Panc1 (cell line): ENCODE results near the gene SHISA8. TPM values are rescaled to one million over a fixed set of nuclear protein-coding genes. Genes with fewer than 3 reads are reported as not detected.

Experiments
- ATAC-seq: fragments of 200-7000 bp; cut with Tn5 transposase; 2 replicates; pipeline ENCODE4 v1.9.1; 2020; ENCODE audit warnings: mild to moderate bottlenecking, moderate library complexity
- Bru-seq: library from RNA; stranded (reverse); fragments of 400-500 nt; gene quantifications from one replicate; lab custom pipeline; 2021; lab: Mats Ljungman, UMichigan
- BruChase-seq, 2 experiments: library from RNA; stranded (reverse); fragments of 400-500 nt; gene quantifications; one replicate each; lab custom pipeline; 2021; lab: Mats Ljungman, UMichigan
- BruUV-seq: library from RNA; stranded (reverse); fragments of 400-500 nt; replicated peaks from 2 replicates; lab custom pipeline; 2021; lab: Mats Ljungman, UMichigan
- CTCF ChIA-PET: fragments of 300-600 bp; sonication (Branson Sonifier 250); formaldehyde crosslinking; loops from one replicate; lab custom pipeline; 2022; ENCODE audit warnings: antibody characterized with exemption; lab: Charles Lee
- POLR2A ChIA-PET: fragments of 300-600 bp; sonication (Branson Sonifier 250); formaldehyde crosslinking; loops from one replicate; lab custom pipeline; 2022; ENCODE audit warnings: antibody characterized with exemption; lab: Charles Lee
- DNase-seq: peaks from one replicate; pipeline ENCODE4 v3.0.0-alpha.2; 2010; ENCODE audit warnings: low read depth, low spot score
- H3K27ac ChIP-seq: 2 replicates; pipeline ENCODE4 v1.5.1; 2011; ENCODE audit warnings: mild to moderate bottlenecking, low read length, inconsistent platforms
- H3K27me3 ChIP-seq: fragments of 200-500 bp; sonication (Bioruptor generic); 2 replicates; pipeline ENCODE4 v1.6.0; 2014; ENCODE audit warnings: low read length, inconsistent platforms; ENCODE audit not compliant: control insufficient read depth, insufficient read depth
- H3K36me3 ChIP-seq: fragments of 200-500 bp; sonication (Bioruptor generic); 2 replicates; pipeline ENCODE4 v1.5.1; 2014; ENCODE audit warnings: inconsistent platforms, mild to moderate bottlenecking, low read length, moderate library complexity; ENCODE audit not compliant: control insufficient read depth, insufficient read depth
- H3K4me1 ChIP-seq: 2 replicates; pipeline ENCODE4 v1.5.1; 2011; ENCODE audit warnings: inconsistent platforms, mild to moderate bottlenecking, low read length, moderate library complexity; ENCODE audit not compliant: control insufficient read depth, insufficient read depth
- H3K4me3 ChIP-seq, 2 experiments: 2 replicates each; pipeline ENCODE4 v1.5.1; 2011 to 2012; ENCODE audit warnings: low read depth in 2 of 2, low read length in 2 of 2, mild to moderate bottlenecking in 2 of 2, inconsistent platforms in 1 of 2, moderate library complexity in 1 of 2
- H3K9me3 ChIP-seq: fragments of 200-500 bp; sonication (Bioruptor generic); 2 replicates; pipeline ENCODE4 v1.5.1; 2014; ENCODE audit warnings: low read depth, mild to moderate bottlenecking, inconsistent platforms, low read length, moderate library complexity; ENCODE audit not compliant: control insufficient read depth, insufficient read depth
- CTCF ChIP-seq: fragments of 450-650 bp; IDR thresholded peaks from 2 replicates; pipeline ENCODE4 v1.5.1; 2017; ENCODE audit warnings: mild to moderate bottlenecking
- POLR2AphosphoS5 ChIP-seq: IDR thresholded peaks from 2 replicates; pipeline ENCODE4 v1.6.1; 2012; ENCODE audit warnings: mild to moderate bottlenecking, low read depth, low read length, moderate library complexity
- REST ChIP-seq, 2 experiments: IDR thresholded peaks; 2 replicates each; pipeline ENCODE4 v1.6.1; 2011 to 2012; ENCODE audit warnings: low read depth in 2 of 2, control low read depth in 1 of 2, low read length in 1 of 2, mild to moderate bottlenecking in 1 of 2, moderate library complexity in 1 of 2; ENCODE audit not compliant: insufficient read depth in 1 of 2
- SIN3A ChIP-seq: IDR thresholded peaks from 2 replicates; pipeline ENCODE4 v1.6.1; 2012; ENCODE audit warnings: low read depth, mild to moderate bottlenecking, low read length, moderate library complexity, borderline replicate concordance; ENCODE audit not compliant: insufficient read depth
- TCF7L2 ChIP-seq: IDR thresholded peaks from 2 replicates; pipeline ENCODE4 v1.6.1; 2011; ENCODE audit warnings: mild to moderate bottlenecking, low read depth, low read length, inconsistent platforms
- in situ Hi-C: cut with HindIII; loops from 2 replicates; pipeline ENCODE4 v1.10.0; 2016; ENCODE audit warnings: low sequenced_read_pairs, low pct_unique_long_range_greater_than_20kb
- intact Hi-C: fragments of 100-400 bp; cut with micrococcal nuclease; formaldehyde crosslinking; loops from one replicate; pipeline ENCODE4 v1.10.0; 2022; ENCODE audit not compliant: unreplicated experiment
- long read RNA-seq: library from polyadenylated mRNA; unstranded; transcript quantifications from one replicate; pipeline ENCODE4 v2.0.0, GENCODE V29; 2021; ENCODE audit not compliant: unreplicated experiment
- polyA plus RNA-seq: library from polyadenylated mRNA; unstranded; fragments of >200 nt; gene quantifications from one replicate; pipeline ENCODE4 v1.2.1, GENCODE V29; 2012; ENCODE audit warnings: missing spikeins; ENCODE audit not compliant: insufficient read length
- total RNA-seq: library from RNA; stranded (reverse); gene quantifications from one replicate; pipeline ENCODE4 v1.2.1, GENCODE V29; 2021; ENCODE audit not compliant: unreplicated experiment

The SHISA8 gene
- total RNA-seq (0.62 TPM), Bru-seq, nascent RNA (percentile 8 among the genes with signal in this experiment), BruChase-seq, experiment 1, labeled RNA remaining after a 2-hour chase (percentile 19 among the genes with signal in this experiment), BruChase-seq, experiment 2, labeled RNA remaining after a 6-hour chase (percentile 12 among the genes with signal in this experiment)
- polyA plus RNA-seq, result not detected
- long read RNA-seq, partial matches to known transcripts, result 1 of 2 reads
- long read RNA-seq, other reads (novel, unspliced or antisense), result 1 of 2 reads

- Histone ChIP-seq H3K27me3 (no peaks in the 10 kb centered on the region), H3K27ac (no peak within 1 kb of the TSS), H3K9me3 (no peaks in the 10 kb centered on the region), H3K36me3 (no peaks in the 10 kb centered on the region), H3K4me3 (peak within 1 kb of the TSS in 1 of 2 experiments; percentile 27; a peak in 2 of 4 replicates), H3K4me1 (no peaks in the 10 kb centered on the region; the same call in 1 of the 2 replicates)
- in situ Hi-C loops, result no loop called here
- ChIA-PET CTCF (no interaction called here), POLR2A (no interaction called here)
- TF ChIP-seq REST (IDR thresholded peaks at IDR 0.05; ENCODE audit: insufficient read depth in 1 of 2, low read depth in 2 of 2, low read length in 1 of 2) (no peak), POLR2AphosphoS5 (no peak), CTCF (no peak), SIN3A (no peak), TCF7L2 (no peak)
- intact Hi-C loops, result no loop called here
- DNase-seq (no peak), ATAC-seq (peak; percentile 59)
- no TSS peak for BruUV-seq
Observed at GRCh38 chr22:41915035-41915785, at the start of gene SHISA8. SHISA8 (minus strand) TSS chr22:41915074; CDS start chr22:41914667, 407 bp downstream.

- no peak for ATAC-seq
- peaks cover 5% of the 10 kb centered on the region; the same call in 1 of the 2 replicates for H3K4me1 ChIP-seq
- no peak overlapping the region for H3K27ac ChIP-seq
- intact Hi-C loops, result loop anchor here (10.0 kb wide), 1 partner anchor 151 kb away; no protein-coding TSS in a partner anchor
- H3K27me3 ChIP-seq, result no peaks in the 10 kb centered on the region
- no peaks in the 10 kb centered on the region for H3K36me3 ChIP-seq
- no TSS peak for BruUV-seq
- ChIA-PET CTCF (no interaction called here), POLR2A (no interaction called here)
- no peak overlapping the region for H3K4me3 ChIP-seq
- no peaks in the 10 kb centered on the region for H3K9me3 ChIP-seq
- in situ Hi-C loops, result no loop called here
- no peak for TF ChIP-seq CTCF
- TF ChIP-seq POLR2AphosphoS5, result no peak
- no peak for TF ChIP-seq SIN3A
- no peak for TF ChIP-seq REST (IDR thresholded peaks at IDR 0.05; ENCODE audit: insufficient read depth in 1 of 2, low read depth in 2 of 2, low read length in 1 of 2)
- no peak for TF ChIP-seq TCF7L2
- no peak for DNase-seq
Observed at GRCh38 chr22:41964112-41964491, 49.2 kb upstream of the SHISA8 start.
